Measurements from ENCODE around the gene ZNF420.
"Not testable (repeated sequence)": the region's sequence is repeated elsewhere in the genome, so short reads cannot be mapped to it uniquely, and the experiment has no call there.

ZNF420 gene

GRCh38 chr19:37077934-37078716 lies at the start of gene ZNF420:
TSS of gene ZNF420 (plus strand) at chr19:37078433. CDS start at chr19:37089119, 10,686 bp downstream.
- peak; percentile 95 for DNase-seq

GRCh38 chr19:37045140-37045539 lies 33.1 kb upstream of the ZNF420 start:
- DNase-seq, result no peak

- DNase-seq, result no peak
Observed at GRCh38 chr19:37055330-37055729, 22.9 kb upstream of the ZNF420 start.

- DNase-seq, result no peak
Observed at GRCh38 chr19:37056776-37057175, 21.5 kb upstream of the ZNF420 start.

- no peak for DNase-seq
Observed at GRCh38 chr19:37059142-37059541, 19.1 kb upstream of the ZNF420 start.

GRCh38 chr19:37064886-37065285 lies 13.3 kb upstream of the ZNF420 start:
- DNase-seq, result not testable (repeated sequence)

GRCh38 chr19:37074111-37074510 lies 4.1 kb upstream of the ZNF420 start:
- no peak for DNase-seq

- no peak for DNase-seq
Observed at GRCh38 chr19:37074819-37075362, 3.3 kb upstream of the ZNF420 start.

- DNase-seq, result not testable (repeated sequence)
Observed at GRCh38 chr19:37076524-37076923, 1.7 kb upstream of the ZNF420 start.

GRCh38 chr19:37077501-37077933 lies 716 bp upstream of the ZNF420 start:
- DNase-seq, result no peak

- no peak for DNase-seq
Observed at GRCh38 chr19:37078717-37079032, 442 bp downstream of the ZNF420 start.

GRCh38 chr19:37079238-37079637 lies 1.0 kb downstream of the ZNF420 start:
- no peak for DNase-seq

GRCh38 chr19:37082307-37082706 lies 4.1 kb downstream of the ZNF420 start:
- no peak for DNase-seq

- DNase-seq, result no peak
Observed at GRCh38 chr19:37087110-37087509, 8.9 kb downstream of the ZNF420 start.

- no peak for DNase-seq
Observed at GRCh38 chr19:37095859-37096258, 17.6 kb downstream of the ZNF420 start.

- DNase-seq, result no peak
Observed at GRCh38 chr19:37098570-37098969, 20.3 kb downstream of the ZNF420 start.

- DNase-seq, result not testable (repeated sequence)
Observed at GRCh38 chr19:37104135-37104534, 25.9 kb downstream of the ZNF420 start.

- DNase-seq, result not testable (repeated sequence)
Observed at GRCh38 chr19:37111753-37112152, 33.5 kb downstream of the ZNF420 start.

GRCh38 chr19:37114001-37114400 lies 35.8 kb downstream of the ZNF420 start:
- DNase-seq, result no peak

- not testable (repeated sequence) for DNase-seq
Observed at GRCh38 chr19:37122093-37122492, 43.9 kb downstream of the ZNF420 start.

- DNase-seq, result no peak
Observed at GRCh38 chr19:37127999-37128820, 50.0 kb downstream of the ZNF420 start.

GRCh38 chr19:37128821-37129177 lies 50.6 kb downstream of the ZNF420 start:
- DNase-seq, result no peak

GRCh38 chr19:37136111-37136510 lies 57.9 kb downstream of the ZNF420 start:
- no peak for DNase-seq

GRCh38 chr19:37148214-37148613 lies 70.0 kb downstream of the ZNF420 start:
- DNase-seq, result no peak
